ENCODE data around the gene NT5DC4.

GRCh38 chr2:112718863-112719370, 1.9 kb upstream of the NT5DC4 start:
- TF ChIP-seq EZH2phosphoT487 (IDR thresholded peaks at IDR 0.05; ENCODE audit: insufficient read depth, low read depth) (no peak), EZH2 (IDR thresholded peaks at IDR 0.05; ENCODE audit: insufficient read depth, poor library complexity, severe bottlenecking) (no peak)

All from GM23248 (cell line).